ENCODE measurements around the gene NPLOC4. TPM values are rescaled to one million over a fixed set of nuclear protein-coding genes. Genes with fewer than 3 reads are reported as not detected.
A peak's percentile ranks its signal among the peaks of the same experiment; 100 is the strongest.

The NPLOC4 gene
- total RNA-seq, 1 experiment from 2014 or later, result 83.9 TPM

DNA sequence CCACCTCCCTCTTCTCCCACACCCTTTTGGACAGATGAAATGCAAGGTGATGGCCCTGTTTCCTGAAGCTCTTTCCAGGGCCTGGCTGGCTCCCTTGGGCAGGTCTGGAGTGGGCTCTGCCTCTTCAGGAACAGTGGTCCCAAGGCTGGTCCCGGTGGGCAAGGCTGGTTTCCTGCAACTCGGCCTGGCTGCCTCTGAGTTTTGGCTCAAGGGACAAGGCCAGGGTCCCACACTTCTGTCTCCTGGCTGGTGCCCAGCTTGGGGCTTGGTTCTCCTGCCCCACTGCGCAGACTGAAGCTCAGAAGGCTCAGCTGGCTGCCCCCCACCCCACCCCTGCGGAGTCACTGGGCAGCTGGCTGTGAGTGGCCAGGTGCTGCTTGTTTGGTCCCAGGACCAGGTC, 120.5 kb downstream of the NPLOC4 start:
- H3K27me3 Mint-ChIP-seq (ENCODE audit: insufficient read depth, unreplicated experiment), result no peaks in the 10 kb centered on the region
- CTCF ChIA-PET, result no interaction called here
- peak overlapping the region; percentile 92 for H3K4me3 Mint-ChIP-seq (ENCODE audit: unreplicated experiment)
- TF ChIP-seq, protein P1, sequence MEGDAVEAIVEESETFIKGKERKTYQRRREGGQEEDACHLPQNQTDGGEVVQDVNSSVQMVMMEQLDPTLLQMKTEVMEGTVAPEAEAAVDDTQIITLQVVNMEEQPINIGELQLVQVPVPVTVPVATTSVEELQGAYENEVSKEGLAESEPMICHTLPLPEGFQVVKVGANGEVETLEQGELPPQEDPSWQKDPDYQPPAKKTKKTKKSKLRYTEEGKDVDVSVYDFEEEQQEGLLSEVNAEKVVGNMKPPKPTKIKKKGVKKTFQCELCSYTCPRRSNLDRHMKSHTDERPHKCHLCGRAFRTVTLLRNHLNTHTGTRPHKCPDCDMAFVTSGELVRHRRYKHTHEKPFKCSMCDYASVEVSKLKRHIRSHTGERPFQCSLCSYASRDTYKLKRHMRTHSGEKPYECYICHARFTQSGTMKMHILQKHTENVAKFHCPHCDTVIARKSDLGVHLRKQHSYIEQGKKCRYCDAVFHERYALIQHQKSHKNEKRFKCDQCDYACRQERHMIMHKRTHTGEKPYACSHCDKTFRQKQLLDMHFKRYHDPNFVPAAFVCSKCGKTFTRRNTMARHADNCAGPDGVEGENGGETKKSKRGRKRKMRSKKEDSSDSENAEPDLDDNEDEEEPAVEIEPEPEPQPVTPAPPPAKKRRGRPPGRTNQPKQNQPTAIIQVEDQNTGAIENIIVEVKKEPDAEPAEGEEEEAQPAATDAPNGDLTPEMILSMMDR (IDR thresholded peaks at IDR 0.05; ENCODE audit: unreplicated experiment), result no peak
- H3K4me1 Mint-ChIP-seq (ENCODE audit: insufficient read depth, unreplicated experiment), result peaks cover 4% of the 10 kb centered on the region
- no TSS peak for BruUV-seq (replicated peaks)
- no peak for DNase-seq (ENCODE audit: unreplicated experiment)
- intact Hi-C loops (cut with micrococcal nuclease), result no loop called here
- H3K36me3 Mint-ChIP-seq (ENCODE audit: insufficient read depth, unreplicated experiment), result peaks cover 21% of the 10 kb centered on the region
- no peaks in the 10 kb centered on the region for H3K9me3 Mint-ChIP-seq (ENCODE audit: unreplicated experiment)
- POLR2A ChIA-PET, result interaction anchor here (0.6 kb wide), 1 partner anchor 368 kb away, joined by 3 read pairs; no protein-coding TSS in a partner anchor
- no peak overlapping the region for H3K27ac Mint-ChIP-seq (ENCODE audit: low read depth, unreplicated experiment)

DNA sequence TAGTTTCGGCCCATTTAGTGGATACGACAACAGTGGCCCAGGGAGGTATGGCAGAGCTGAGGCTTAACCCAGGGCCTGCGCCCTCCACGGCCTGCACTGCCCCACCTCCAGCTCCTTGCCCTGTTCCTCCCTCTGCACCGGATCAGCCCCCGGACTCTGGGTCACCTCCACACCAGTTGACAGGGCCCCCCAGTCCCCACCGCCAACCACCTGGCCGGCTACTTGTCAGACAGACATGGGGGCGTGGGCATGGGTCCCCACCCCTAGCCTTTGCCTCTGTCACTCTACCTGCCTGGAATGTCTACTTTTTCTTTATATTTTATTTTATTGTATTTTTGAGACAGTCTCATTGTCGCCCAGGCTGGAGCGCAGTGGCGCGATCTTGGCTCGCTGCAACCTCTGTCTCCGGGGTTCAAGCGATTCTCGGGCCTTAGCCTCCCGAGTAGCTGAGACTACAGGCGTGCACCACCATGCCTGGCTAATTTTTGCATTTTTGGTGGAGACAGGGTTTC, 121.3 kb downstream of the NPLOC4 start:
- peaks cover 8% of the 10 kb centered on the region for H3K4me1 Mint-ChIP-seq (ENCODE audit: insufficient read depth, unreplicated experiment)
- peaks cover 30% of the 10 kb centered on the region for H3K36me3 Mint-ChIP-seq (ENCODE audit: insufficient read depth, unreplicated experiment)
- no peaks in the 10 kb centered on the region for H3K9me3 Mint-ChIP-seq (ENCODE audit: unreplicated experiment)
- H3K4me3 Mint-ChIP-seq (ENCODE audit: unreplicated experiment), result peak overlapping the region; percentile 92
- H3K27ac Mint-ChIP-seq (ENCODE audit: low read depth, unreplicated experiment), result peak overlapping the region; percentile 82
- intact Hi-C loops (cut with micrococcal nuclease), result no loop called here
- CTCF ChIA-PET, result interaction anchor here (0.5 kb wide), 1 partner anchor 62 kb away, joined by 3 read pairs; no protein-coding TSS in a partner anchor
- TF ChIP-seq, protein P1 (IDR thresholded peaks at IDR 0.05; ENCODE audit: unreplicated experiment), result no peak
- BruUV-seq (replicated peaks), result no TSS peak
- no peak for DNase-seq (ENCODE audit: unreplicated experiment)
- POLR2A ChIA-PET, result interaction anchor here (0.6 to 1.9 kb wide), 7 partner anchors 37 to 367 kb away, joined by 3 to 25 read pairs (median 4); partner anchors contain the start of genes ARL16, BAHCC1, FAAP100 and HGS
- no peaks in the 10 kb centered on the region for H3K27me3 Mint-ChIP-seq (ENCODE audit: insufficient read depth, unreplicated experiment)

DNA sequence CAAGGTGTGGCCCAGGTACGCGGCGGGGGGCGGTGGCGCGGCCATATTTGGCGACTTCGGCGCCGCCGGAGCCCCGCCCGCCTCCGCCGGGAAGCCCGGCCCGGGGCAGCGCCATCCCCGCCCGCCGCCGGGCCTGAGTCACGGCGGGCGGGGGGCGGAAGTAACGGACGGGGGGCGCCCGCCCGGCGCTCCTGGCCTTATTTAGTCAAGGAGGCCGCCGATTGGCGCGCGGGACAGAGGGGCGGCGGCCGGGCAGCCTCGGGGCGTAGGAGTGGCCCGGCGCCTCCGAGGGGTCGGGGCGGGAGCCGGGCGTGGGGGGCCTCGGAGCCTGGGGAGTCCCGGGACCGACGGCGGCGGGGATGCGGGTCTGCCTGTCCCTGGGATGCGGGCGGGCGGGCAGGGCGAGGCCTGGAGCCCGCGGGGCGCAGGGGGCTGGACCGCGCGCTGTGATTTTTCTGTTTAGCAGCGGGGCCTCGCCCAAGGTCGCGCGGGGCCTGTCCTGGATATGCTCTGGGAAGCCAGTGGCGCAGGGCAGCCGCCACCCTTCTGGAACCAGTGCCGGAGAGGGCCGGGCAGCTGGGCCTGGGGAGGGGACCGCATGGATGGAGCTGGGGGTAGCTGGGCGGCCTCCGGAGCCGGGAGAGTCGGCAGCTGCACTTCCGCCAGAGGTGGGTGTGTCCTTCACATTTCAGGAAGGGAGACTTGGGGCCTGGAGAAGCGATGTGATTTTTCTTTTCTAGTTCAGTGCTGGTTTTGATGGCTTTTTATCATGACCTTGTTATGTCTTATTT, 122.0 kb downstream of the NPLOC4 start:
- TF ChIP-seq, protein P1 (IDR thresholded peaks at IDR 0.05; ENCODE audit: unreplicated experiment), result no peak
- peaks cover 13% of the 10 kb centered on the region for H3K4me1 Mint-ChIP-seq (ENCODE audit: insufficient read depth, unreplicated experiment)
- no peaks in the 10 kb centered on the region for H3K9me3 Mint-ChIP-seq (ENCODE audit: unreplicated experiment)
- peaks cover 36% of the 10 kb centered on the region for H3K36me3 Mint-ChIP-seq (ENCODE audit: insufficient read depth, unreplicated experiment)
- peak overlapping the region; percentile 92 for H3K4me3 Mint-ChIP-seq (ENCODE audit: unreplicated experiment)
- no TSS peak for BruUV-seq (replicated peaks)
- intact Hi-C loops (cut with micrococcal nuclease), result no loop called here
- ChIA-PET CTCF (interaction anchor here (0.5 to 0.6 kb wide), 2 partner anchors 63 to 87 kb away, joined by 3 read pairs; no protein-coding TSS in a partner anchor), POLR2A (interaction anchor here (0.6 to 9.4 kb wide), 9 partner anchors 8 to 169 kb away, joined by 3 to 169 read pairs (median 4); partner anchors contain the start of genes ARL16, BAHCC1, FAAP100 and HGS)
- H3K27me3 Mint-ChIP-seq (ENCODE audit: insufficient read depth, unreplicated experiment), result no peaks in the 10 kb centered on the region
- DNase-seq (ENCODE audit: unreplicated experiment), result peak; percentile 67
- peak overlapping the region; percentile 89 for H3K27ac Mint-ChIP-seq (ENCODE audit: low read depth, unreplicated experiment)

DNA sequence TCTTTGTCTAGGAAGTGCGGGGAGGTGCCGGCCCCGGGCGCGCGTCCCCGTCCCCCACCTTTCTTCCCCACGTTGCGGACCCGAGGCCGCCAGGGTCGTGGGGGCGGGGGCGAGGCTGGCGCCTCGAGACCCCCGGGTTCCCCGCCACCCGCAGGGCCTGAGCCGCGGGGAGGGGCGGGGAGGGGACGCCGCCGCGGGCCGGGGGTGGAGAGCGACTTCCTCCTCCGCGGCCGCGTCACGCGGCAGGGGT, 122.5 kb downstream of the NPLOC4 start:
- intact Hi-C loops (cut with micrococcal nuclease), result no loop called here

More for the DNA sequence above, 122.5 kb downstream of the NPLOC4 start:
- no peaks in the 10 kb centered on the region for H3K27me3 Mint-ChIP-seq (ENCODE audit: insufficient read depth, unreplicated experiment)
- TF ChIP-seq, protein P1 (IDR thresholded peaks at IDR 0.05; ENCODE audit: unreplicated experiment), result no peak
- H3K36me3 Mint-ChIP-seq (ENCODE audit: insufficient read depth, unreplicated experiment), result peaks cover 42% of the 10 kb centered on the region
- no TSS peak for BruUV-seq (replicated peaks)
- H3K27ac Mint-ChIP-seq (ENCODE audit: low read depth, unreplicated experiment), result peak overlapping the region; percentile 89
- CTCF ChIA-PET, result interaction anchor here (0.6 kb wide), 1 partner anchor 88 kb away, joined by 3 read pairs; no protein-coding TSS in a partner anchor
- no peak for DNase-seq (ENCODE audit: unreplicated experiment)
- POLR2A ChIA-PET, result interaction anchor here (0.6 to 9.4 kb wide), 9 partner anchors 9 to 275 kb away, joined by 3 to 169 read pairs (median 3); partner anchors contain the start of genes BAHCC1, FAAP100, NDUFAF8 and TEPSIN
- H3K4me3 Mint-ChIP-seq (ENCODE audit: unreplicated experiment), result peak overlapping the region; percentile 92
- H3K9me3 Mint-ChIP-seq (ENCODE audit: unreplicated experiment), result no peaks in the 10 kb centered on the region
- peaks cover 18% of the 10 kb centered on the region for H3K4me1 Mint-ChIP-seq (ENCODE audit: insufficient read depth, unreplicated experiment)
